ENCODE measurements around the gene KCTD15.

Gene KCTD15

GRCh38 chr19:33798681-33799111 lies 2.0 kb downstream of the KCTD15 start:
- no peak for DNase-seq

GRCh38 chr19:33799476-33799875 lies 2.8 kb downstream of the KCTD15 start:
- DNase-seq, result no peak

GRCh38 chr19:33800012-33800680 lies 3.5 kb downstream of the KCTD15 start:
- no peak for DNase-seq

- no peak for DNase-seq
Observed at GRCh38 chr19:33801411-33801810, 4.7 kb downstream of the KCTD15 start.

GRCh38 chr19:33802001-33802400 lies 5.3 kb downstream of the KCTD15 start:
- DNase-seq, result no peak

GRCh38 chr19:33802801-33803200 lies 6.1 kb downstream of the KCTD15 start:
- DNase-seq, result no peak

- no peak for DNase-seq
Observed at GRCh38 chr19:33803383-33803782, 6.7 kb downstream of the KCTD15 start.

- no peak for DNase-seq
Observed at GRCh38 chr19:33804021-33804799, 7.5 kb downstream of the KCTD15 start.

- no peak for DNase-seq
Observed at GRCh38 chr19:33805313-33805712, 8.6 kb downstream of the KCTD15 start.

GRCh38 chr19:33805840-33806433 lies 9.3 kb downstream of the KCTD15 start:
- no peak for DNase-seq

- DNase-seq, result no peak
Observed at GRCh38 chr19:33806434-33806881, 9.8 kb downstream of the KCTD15 start.

- no peak for DNase-seq
Observed at GRCh38 chr19:33808399-33808798, 11.7 kb downstream of the KCTD15 start.

- no peak for DNase-seq
Observed at GRCh38 chr19:33809960-33810359, 13.3 kb downstream of the KCTD15 start.

GRCh38 chr19:33810821-33811220 lies 14.2 kb downstream of the KCTD15 start:
- no peak for DNase-seq

GRCh38 chr19:33811246-33811645 lies 14.6 kb downstream of the KCTD15 start:
- DNase-seq, result no peak

- DNase-seq, result no peak
Observed at GRCh38 chr19:33811736-33812387, 15.2 kb downstream of the KCTD15 start.

GRCh38 chr19:33812388-33813330 lies 16.0 kb downstream of the KCTD15 start:
- DNase-seq, result no peak

GRCh38 chr19:33813391-33814101 lies 16.9 kb downstream of the KCTD15 start:
- DNase-seq, result no peak

GRCh38 chr19:33814181-33815165 lies 17.8 kb downstream of the KCTD15 start:
- DNase-seq, result no peak

Measured in activated T-cell treated with anti-CD3 and anti-CD28 coated beads for 4 hours (primary cell).